Inferior parietal cortex (tissue), 1 donor: Measurements from ENCODE around the gene AVL9.
"Not testable (repeated sequence)": the region's sequence is repeated elsewhere in the genome, so short reads cannot be mapped to it uniquely, and the experiment has no call there.

Experiments
- DNase-seq: peaks from one replicate; pipeline ENCODE4 v3.0.0-alpha.2; 2016; ENCODE audit errors: extremely low spot score

Gene AVL9

DNA sequence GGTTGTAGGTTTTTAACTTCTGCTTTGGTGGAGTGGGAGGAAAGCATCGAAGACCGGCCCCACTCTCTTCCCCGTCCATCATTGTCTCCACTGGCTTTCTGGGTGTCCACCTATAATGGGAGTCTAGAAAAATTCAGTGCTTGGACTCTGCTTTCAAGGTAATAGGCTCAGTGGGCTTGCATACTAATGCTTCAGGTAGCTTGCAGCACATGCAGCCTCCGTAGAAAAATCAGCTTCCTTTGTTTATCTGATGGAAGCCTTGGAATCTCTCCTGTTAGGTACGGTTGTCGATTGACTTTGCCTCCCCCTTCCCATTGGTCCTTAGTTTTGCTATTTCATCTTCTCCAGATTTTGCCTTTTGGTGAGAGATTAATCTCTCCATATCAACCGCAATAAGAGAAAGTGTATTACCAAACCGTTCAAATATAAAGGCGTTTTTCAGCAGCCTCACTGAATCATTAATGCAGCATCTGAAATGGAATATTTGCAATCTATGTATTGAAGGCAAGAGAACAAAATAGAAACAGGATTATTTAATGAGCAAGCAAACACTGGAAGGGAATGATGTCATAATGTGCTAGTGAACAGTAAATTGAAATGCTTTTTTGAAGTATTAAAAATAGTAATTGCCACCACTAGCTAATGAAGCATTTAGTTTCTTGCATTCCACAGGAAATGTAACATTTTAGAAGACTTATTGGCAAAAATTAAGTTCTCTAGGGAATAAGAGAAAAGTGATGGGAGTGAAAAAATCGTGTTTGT, 944 bp downstream of the AVL9 start:
- DNase-seq = peak; percentile 25

DNA sequence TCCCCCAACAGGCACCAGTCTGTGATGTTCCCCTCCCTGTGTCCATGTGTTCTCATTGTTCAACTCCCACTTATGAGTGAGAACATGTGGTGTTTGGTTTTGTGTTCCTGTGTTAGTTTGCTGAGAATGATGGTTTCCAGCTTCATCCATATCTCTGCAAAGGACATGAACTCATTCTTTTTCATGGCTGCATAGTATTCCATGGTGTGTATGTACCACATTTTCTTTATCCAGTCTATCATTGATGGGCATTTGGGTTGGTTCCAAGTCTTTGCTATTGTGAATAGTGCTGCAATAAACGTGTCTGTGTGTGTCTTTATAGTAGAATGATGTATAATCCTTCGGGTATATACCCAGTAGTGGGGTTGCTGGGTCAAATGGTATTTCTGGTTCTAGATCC, 4.5 kb downstream of the AVL9 start:
- not testable (repeated sequence) for DNase-seq

DNA sequence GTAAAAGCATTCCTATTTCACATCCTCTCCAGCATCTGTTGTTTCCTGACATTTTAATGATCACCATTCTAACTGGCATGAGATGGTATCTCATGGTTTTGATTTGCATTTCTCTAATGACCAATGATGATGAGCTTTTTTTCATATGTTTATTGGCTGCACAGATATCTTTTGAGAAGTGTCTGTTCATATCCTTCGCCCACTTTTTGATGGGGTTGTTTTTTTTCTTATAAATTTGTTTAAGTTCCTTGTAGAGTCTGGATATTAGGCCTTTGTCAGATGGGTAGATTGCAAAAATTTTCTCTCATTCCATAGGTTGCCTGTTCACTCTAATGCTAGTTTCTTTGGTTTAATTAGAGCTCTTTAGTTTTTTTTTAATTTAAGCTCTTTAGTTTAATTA, 4.9 kb downstream of the AVL9 start:
- not testable (repeated sequence) for DNase-seq

DNA sequence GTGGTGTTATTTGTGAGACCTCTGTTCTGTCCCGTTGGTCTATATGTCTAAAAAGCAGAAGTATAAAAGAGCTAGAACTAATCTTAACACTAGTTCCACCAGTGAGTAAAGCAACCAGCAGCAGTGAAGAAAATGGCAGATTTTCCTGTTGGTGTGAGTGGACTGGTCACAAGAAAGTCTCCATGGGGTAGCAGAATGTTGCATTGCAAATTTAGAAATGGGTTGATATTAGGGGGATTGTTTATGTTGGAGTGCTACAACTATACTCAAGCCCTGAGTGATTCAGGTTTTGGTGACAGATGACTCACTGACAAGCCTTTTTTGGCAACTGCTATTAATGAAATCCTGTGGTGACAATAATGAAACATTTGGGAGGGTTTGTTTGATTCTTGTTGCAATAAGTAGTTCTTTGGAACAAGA, 5.6 kb downstream of the AVL9 start:
- DNase-seq = no peak

DNA sequence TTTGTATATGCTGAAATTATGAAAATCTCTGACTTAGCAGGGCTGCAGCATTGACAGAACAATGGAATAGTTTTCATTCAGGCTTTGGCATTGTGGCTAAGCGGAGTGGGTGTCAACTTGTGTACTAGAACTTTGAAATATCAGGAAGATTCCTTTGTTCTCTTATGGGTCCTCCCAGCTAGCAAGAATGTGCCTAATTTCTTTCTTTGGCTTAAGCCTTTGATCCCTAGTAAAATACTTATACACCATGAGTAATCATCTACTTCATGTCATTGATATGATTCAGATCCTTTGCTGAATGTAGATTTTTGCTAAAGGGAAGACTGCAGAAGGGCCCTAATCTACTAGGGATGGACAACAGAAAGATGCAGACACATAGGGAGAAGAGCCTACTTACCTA, 6.2 kb downstream of the AVL9 start:
- no peak for DNase-seq

DNA sequence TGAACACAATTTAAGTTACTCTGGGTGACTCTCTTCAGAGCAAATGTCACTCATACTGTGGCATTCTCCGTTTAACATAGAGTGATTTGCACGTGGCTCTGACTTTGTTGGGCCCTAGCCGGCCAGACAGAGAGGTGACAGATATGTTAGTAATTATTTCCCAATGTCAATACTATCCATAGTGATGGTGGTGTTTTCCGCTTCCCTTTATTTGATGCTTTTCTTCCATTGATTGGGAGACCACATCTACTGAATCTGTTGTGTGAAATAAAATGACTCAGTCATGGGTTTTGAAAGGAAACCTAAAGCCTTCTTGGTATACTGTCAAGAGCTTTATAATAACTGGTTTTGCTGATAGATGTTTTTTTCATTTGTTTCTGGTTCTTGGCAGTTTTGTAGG, 7.4 kb downstream of the AVL9 start:
- no peak for DNase-seq

DNA sequence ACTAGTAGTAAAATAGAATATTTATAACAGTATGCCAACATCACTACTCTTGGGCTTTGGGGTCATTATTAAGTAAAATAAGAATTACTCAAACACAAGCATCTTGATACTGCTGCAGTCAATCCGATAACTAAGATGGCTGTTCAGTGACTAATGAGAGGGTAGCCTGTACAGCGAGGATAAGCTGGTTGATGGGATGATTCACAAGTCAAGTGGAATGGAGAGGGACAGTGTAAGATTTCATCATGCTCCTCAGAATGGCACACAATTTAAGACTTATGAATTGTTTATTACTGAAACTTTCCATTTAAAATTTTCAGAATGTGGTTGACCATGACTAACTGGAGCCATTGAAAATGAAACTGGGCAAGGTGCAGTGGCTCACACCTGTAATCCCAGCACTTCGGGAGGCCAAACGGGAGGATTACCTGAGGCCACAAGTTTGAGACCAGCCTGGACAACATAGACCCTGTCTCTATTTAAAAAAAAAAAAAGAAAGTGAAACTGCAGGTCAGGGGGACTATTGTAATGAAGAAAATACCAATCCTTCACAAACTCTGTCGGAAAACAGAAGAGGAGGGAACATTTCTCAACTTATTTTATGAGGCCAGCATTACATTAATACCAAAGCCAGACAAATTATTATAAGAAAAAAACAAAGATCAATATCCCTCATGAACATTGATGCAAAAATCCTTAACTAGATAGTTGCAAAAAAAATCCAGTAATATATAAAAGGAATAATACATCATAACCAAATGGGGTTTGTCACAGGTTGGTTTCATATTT, 11.2 kb downstream of the AVL9 start:
- DNase-seq = peak; percentile 14

DNA sequence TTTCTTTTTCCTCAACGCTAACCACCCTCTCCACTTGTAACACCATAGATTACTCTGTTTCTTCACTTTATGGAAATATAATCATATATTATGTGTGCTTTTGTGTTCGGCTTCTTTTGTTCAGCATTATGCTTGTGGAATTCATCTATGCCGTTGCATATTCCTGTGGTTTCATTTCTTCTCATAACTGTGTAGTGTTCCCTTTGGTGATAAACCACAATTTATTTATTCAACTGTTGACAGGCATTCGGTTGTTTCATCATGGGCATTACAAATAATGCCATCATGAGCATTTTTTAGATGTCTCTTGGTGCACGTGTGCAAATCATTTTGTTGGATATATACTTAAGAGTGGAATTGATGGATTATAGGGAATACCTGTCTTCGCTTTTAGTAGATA, 12.1 kb downstream of the AVL9 start:
- DNase-seq = no peak

DNA sequence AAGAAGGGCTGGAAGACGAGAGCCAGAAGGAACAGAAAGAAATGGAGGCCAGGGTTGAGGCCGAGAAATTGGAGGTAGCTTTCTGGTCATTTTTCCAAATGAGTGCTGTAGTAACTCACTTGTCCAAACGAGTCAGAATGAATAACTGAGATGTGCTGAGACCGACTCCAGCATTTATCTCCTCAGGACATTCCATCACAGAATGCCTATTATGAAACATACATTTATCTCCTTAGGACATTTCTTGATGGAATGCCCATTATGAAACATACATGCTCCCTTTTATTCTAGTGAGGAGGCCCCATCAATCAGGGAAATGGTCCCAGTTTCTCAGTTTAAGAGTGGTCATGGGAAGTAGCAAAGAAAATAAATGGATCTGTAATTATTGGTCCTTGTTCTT, 16.5 kb downstream of the AVL9 start:
- no peak for DNase-seq

DNA sequence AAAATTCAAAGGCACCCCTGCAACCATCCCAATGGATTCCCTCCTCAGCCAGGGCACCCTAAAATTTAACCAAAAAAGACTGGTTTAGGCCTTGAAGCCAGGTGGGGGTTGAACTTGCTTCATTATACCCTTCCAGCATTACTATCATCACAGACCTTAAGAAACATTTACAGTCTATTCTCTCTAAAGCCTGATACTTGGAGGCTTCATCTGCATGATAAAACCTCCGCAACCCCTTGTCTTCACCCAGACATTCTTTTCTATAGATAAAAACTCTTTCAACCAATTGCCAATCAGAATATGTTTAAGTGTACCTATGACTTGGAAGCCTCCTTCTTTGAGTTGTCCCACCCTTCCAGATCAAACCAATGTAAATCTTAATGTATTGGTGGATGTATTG, 17.9 kb downstream of the AVL9 start:
- no peak for DNase-seq

DNA sequence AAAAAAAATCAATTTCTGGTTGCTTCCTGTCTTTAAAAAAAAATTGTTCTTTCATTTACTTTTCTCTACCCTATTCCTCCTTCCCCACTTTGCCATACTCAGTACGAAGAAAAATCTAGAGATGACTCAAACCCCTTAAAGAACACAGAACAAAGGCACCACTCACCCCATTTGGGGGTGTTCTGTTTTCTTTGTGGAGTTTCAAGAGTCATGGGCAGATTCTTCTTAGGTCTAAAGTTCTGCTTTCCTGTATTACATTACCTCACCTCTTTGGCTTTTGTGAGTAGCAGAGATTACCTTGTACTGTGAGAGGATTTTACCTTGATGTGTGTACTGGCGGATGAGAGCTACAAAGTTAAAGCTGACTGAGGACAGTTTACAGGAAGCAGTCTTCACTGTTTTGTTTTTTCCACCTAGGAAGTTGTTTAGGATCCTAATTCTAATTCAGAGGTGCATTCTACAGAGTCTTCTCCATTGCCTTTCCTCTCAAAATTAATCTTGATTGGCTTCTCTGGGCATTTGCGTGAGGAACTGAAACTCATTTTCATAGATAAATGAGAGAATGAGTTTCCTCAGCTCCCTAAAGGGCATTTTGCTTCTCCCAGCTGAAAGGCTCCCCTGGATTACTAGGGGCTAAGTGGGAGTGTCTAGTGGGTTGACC, 20.7 kb downstream of the AVL9 start:
- no peak for DNase-seq

DNA sequence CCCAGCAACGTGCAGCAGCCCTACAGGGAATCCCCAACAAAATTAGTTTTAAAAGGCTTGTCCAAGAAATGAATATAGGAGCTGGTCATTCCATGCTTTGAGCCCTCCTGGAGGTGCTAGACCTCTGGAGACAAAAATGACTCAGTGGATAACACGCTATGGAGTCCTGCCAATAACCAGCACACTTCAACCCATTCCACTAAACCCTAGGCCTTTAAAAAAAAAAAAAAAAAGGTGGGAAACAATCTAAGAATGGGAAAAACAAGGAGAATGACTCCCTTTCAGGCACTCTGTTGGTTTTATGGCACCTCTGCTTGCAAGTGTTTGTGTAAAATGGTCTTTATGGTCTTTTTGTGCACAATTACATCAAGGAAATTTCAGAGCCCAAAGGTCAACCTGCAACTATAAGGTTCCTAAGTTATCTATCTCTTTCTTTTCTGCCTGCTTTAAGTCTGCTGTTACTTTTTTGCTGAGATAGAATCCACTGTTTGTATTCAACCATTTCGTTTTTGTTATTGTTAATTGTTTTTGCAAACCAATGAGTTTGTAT, 21.3 kb downstream of the AVL9 start:
- DNase-seq = no peak

DNA sequence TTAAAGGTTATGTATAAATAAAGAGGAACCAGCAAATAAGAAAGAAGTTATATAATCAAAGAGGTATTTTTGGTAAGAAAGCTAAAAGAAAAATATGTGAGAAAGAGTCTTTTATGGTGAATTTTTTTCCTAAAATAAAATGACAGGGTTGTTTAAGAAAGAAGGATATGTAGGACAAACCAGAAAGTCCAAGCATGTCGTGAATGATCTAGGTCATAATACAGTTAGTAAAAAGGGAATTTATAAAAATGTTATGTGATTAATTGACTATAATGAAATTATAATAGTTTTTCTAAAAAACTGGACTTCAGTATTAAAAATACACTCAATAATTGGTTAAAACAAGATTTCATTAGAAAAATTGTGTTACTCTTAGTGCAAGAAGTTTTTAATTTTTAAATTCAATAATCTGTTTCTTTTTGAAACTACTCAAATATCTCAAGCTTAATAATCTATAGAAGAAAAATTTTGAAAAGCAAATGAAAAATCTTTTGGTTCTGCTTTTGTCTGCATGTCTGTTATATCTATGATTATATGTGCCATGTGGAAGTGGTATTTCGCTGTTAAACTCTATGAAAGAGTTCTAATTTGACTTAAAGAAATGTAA, 23.3 kb downstream of the AVL9 start:
- no peak for DNase-seq

DNA sequence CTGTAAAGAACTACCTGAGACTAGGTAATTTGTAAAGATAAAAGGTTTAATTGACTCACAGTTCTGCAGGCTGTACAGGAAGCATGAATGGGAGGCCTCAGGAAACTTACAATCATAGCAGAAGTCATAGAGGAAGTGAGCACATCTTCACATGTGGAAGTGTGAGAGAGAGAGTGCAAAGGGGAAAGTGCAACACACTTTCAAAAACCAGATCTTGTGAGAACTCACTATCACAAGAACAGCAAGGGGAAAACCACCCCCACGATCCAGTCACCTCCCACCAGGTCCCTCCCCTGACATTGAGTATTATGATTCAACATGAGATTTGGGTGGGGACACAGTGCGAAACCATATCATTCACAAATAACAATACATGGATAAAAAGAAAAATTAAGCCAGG, 24.5 kb downstream of the AVL9 start:
- no peak for DNase-seq

DNA sequence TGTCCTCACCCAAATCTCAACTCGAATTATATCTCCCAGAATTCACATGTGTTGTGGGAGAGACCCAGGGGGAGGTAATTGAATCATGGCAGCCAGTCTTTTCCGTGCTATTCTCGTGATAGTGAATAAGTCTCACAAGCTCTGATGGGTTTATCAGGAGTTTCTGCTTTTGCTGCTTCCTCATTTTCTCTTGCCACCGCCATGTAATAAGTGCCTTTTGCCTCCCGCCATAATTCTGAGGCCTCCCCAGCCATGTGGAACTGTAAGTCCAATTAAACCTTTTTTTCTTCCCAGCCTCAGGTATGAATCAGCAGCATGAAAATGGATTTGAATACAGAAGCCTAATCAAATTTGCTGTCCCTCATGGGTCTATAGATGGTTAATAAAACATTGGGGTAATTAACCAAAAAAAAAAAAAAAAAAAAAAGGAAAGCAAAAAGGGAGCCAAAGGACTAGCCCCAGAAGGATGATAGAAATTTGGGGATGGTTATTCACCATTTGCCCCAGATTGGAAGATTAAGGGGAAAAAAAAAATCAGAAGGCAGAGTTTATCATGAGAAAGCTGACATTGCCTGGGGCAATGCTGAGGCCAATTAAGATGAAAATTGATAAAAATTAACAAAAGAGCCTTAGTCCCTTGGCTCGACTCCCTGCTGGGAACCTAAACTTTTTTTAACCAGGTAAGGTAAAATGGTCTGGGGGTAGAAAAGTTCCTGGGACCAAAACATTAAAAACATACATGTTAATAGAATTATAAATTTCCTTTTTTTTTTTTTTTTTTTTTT, 27.6 kb downstream of the AVL9 start:
- no peak for DNase-seq

DNA sequence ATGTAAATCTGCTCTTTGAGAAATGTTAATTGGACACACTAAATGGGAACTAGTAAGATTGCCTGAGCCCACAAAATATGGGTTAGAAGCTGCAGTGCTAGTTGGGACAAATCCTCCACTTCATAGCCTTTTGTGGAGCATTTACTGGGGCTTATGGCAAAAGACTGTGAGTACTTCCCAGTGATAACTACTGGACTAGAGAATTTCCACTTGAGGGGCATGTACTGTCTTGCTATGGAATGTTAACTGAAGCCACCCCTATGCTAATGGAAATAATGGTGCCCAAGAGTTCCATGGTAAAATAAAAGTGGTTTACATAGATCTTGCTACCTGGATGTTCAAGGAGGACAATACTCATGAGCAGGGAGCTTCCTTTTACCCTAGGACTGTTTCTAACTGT, 29.3 kb downstream of the AVL9 start:
- DNase-seq = no peak

DNA sequence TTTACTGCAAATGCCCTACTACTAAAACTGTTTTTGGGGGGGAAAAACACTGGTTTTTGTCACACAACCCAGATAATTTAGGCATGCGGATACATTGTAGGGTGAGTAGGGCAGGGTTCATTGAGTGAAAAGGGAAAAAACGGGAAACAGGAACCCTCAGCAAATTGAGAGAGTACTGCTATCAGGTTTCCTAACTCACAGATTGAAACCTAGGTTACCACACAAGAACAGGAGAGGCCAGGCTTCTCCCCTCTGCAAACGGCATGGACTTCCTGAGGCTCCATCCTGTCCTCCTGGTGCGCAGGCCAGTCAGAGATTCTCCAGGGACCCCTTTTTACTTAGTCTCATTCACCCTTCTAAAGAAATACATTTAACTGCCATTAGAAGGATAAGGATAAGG, 30.6 kb downstream of the AVL9 start:
- DNase-seq = no peak

DNA sequence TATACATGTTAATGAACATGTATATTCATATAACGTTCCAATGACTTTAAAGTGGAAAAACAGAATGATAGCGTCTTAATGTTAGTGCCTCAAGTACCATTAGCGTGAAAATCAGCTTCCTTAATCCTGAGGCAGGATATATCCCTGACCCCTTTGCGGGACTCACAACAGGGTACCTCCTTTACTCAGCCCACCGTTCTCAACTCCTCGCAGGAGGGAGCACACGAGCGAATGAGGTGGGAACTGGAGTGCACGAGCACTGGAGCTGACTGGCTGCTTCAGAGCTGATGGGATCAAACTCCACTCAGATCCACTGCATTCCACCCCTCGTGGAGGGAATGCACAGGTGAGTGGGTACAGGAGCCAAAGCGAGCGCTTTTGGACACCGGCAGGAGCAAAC, 36.1 kb downstream of the AVL9 start:
- no peak for DNase-seq

DNA sequence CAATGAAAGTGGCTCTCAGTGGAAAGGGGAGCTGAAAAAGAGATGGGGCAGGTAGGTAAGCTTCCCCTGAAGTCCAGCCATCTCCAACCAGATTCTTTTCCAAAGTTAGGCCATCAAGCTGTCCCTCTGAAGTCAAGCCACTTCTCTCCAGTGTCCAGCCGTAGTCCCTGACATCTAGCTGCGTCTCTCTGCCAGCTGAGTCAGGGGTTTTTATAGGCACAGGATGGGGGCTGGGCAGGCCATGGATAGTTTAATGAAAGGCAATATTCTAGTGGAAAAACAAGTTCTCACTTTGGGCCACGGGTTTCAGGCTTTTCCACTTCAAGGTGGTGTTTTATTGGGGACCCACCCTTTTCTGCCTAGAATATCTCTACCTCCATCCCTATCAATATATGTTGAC, 36.8 kb downstream of the AVL9 start:
- no peak for DNase-seq

DNA sequence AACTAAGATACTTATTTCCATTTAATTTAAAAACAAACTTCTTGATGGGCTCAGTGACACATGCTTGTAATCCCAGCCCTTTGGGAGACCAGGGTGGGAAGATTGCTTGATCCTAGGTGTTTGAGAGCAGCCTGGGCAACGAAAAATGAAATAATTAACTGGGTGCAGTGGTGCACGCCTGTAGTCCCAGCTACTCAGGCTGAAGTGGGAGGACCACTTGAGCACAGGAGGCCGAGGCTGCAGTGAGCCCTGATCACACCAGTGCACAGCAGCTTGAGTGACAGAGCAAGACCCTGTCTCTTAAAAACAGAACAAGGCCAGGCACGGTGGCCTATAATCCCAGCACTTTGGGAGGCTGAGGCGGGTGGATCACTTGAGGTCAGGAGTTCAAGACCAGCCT, 37.4 kb downstream of the AVL9 start:
- no peak for DNase-seq

DNA sequence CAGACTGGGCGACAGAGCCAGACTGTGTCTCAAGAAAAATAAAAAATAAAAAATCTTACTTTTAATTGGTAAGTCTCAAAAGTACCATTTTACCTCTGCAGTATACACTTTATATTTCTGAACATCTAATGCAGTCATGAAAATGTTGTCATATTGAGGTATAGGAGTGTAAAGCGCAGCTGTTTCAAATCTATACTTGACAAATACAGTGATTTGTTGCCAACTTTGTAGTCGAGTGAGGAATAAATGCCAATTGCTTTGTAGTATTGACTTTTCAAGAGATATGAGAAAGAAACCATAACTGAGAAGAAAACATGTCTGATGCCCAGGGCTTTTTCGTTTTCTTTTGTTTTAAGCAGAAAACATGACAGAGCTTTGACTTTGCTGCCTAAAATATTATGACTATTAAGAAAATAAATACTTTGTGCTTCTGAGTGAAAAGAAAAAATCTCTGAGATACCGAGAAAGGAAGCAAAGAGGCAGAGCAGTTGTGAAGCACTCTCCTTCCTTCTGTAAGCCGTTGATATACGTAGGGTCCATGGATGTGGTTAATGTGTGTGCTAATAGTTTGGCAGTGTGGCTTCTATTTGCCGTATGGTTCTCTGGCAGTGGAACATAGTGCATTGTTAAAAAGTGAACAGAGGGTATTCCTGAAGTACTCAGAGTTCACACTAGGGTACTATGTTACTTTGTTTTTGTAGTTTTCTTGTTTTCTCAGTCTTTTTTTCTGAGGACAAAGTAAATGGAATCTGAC, 38.2 kb downstream of the AVL9 start:
- no peak for DNase-seq
